ENCODE measurements around the gene PSMB11.
A peak's percentile ranks its signal among the peaks of the same experiment; 100 is the strongest.
"Not testable (repeated sequence)": the region's sequence is repeated elsewhere in the genome, so short reads cannot be mapped to it uniquely, and the experiment has no call there.

The PSMB11 gene

GRCh38 chr14:23042162-23042965 is at the start of gene PSMB11:
Gene PSMB11, plus strand, starts transcription at chr14:23042212. Its CDS starts 14 bp downstream, at chr14:23042226.
- DNase-seq (ENCODE audit: low read depth), result no peak

GRCh38 chr14:22993517-22993916 is 48.5 kb upstream of the PSMB11 start:
- no peak for DNase-seq (ENCODE audit: low read depth)

GRCh38 chr14:22994762-22995275 is 47.2 kb upstream of the PSMB11 start:
- no peak for DNase-seq (ENCODE audit: low read depth)

GRCh38 chr14:22995889-22996625 is 46.0 kb upstream of the PSMB11 start:
- DNase-seq (ENCODE audit: low read depth), result no peak

GRCh38 chr14:22996768-22997654 is 45.0 kb upstream of the PSMB11 start:
- DNase-seq (ENCODE audit: low read depth), result no peak

GRCh38 chr14:22997676-22998323 is 44.2 kb upstream of the PSMB11 start:
- DNase-seq (ENCODE audit: low read depth), result no peak

- DNase-seq (ENCODE audit: low read depth), result no peak
Observed at GRCh38 chr14:22998329-22999012, 43.5 kb upstream of the PSMB11 start.

GRCh38 chr14:23000860-23001259 is 41.2 kb upstream of the PSMB11 start:
- no peak for DNase-seq (ENCODE audit: low read depth)

- no peak for DNase-seq (ENCODE audit: low read depth)
Observed at GRCh38 chr14:23002592-23002991, 39.4 kb upstream of the PSMB11 start.

- not testable (repeated sequence) for DNase-seq (ENCODE audit: low read depth)
Observed at GRCh38 chr14:23004274-23004673, 37.7 kb upstream of the PSMB11 start.

GRCh38 chr14:23005451-23006187 is 36.4 kb upstream of the PSMB11 start:
- no peak for DNase-seq (ENCODE audit: low read depth)

- no peak for DNase-seq (ENCODE audit: low read depth)
Observed at GRCh38 chr14:23006188-23006534, 35.9 kb upstream of the PSMB11 start.

- DNase-seq (ENCODE audit: low read depth), result peak; percentile 91
Observed at GRCh38 chr14:23006544-23007419, 35.2 kb upstream of the PSMB11 start.

- no peak for DNase-seq (ENCODE audit: low read depth)
Observed at GRCh38 chr14:23008831-23009230, 33.2 kb upstream of the PSMB11 start.

GRCh38 chr14:23009483-23009938 is 32.5 kb upstream of the PSMB11 start:
- no peak for DNase-seq (ENCODE audit: low read depth)

- no peak for DNase-seq (ENCODE audit: low read depth)
Observed at GRCh38 chr14:23009939-23010726, 31.9 kb upstream of the PSMB11 start, which contains the start of gene C14orf93. Gene C14orf93, minus strand, starts transcription at chr14:23010143. Its CDS starts 11,120 bp downstream, at chr14:22999023.

GRCh38 chr14:23013054-23013748 is 28.8 kb upstream of the PSMB11 start:
- DNase-seq (ENCODE audit: low read depth), result no peak

GRCh38 chr14:23013749-23014054 is 28.3 kb upstream of the PSMB11 start:
- not testable (repeated sequence) for DNase-seq (ENCODE audit: low read depth)
